ENCODE results near the gene RTP2.

Gene RTP2

GRCh38 chr3:187741403-187742350, 39.3 kb upstream of the RTP2 start:
- peak overlapping the region; percentile 65 for H3K4me3 ChIP-seq (ENCODE audit: control insufficient read depth, low read depth, low read length)
- no peak for DNase-seq (ENCODE audit: low read depth)
- TF ChIP-seq CTCF (IDR thresholded peaks at IDR 0.05; ENCODE audit: control insufficient read depth, insufficient read depth, low read depth, low read length, missing control alignments): peak; percentile 84

- peak overlapping the region; percentile 65 for H3K4me3 ChIP-seq (ENCODE audit: control insufficient read depth, low read depth, low read length)
- TF ChIP-seq CTCF (IDR thresholded peaks at IDR 0.05; ENCODE audit: control insufficient read depth, insufficient read depth, low read depth, low read length, missing control alignments): peak; percentile 86
- DNase-seq (ENCODE audit: low read depth): peak; percentile 96
These were observed 38.4 kb upstream of the RTP2 start for GRCh38 chr3:187740421-187741399.

- TF ChIP-seq CTCF (IDR thresholded peaks at IDR 0.05; ENCODE audit: control insufficient read depth, insufficient read depth, low read depth, low read length, missing control alignments): peak; percentile 79
These were observed 37.4 kb upstream of the RTP2 start for GRCh38 chr3:187739561-187740332.

GRCh38 chr3:187739094-187739560, 36.8 kb upstream of the RTP2 start:
- DNase-seq (ENCODE audit: low read depth): no peak

More at GRCh38 chr3:187739561-187740332, 37.4 kb upstream of the RTP2 start:
- peak overlapping the region; percentile 65 for H3K4me3 ChIP-seq (ENCODE audit: control insufficient read depth, low read depth, low read length)
- DNase-seq (ENCODE audit: low read depth): peak; percentile 63

GRCh38 chr3:187738331-187739093, 36.2 kb upstream of the RTP2 start:
- DNase-seq (ENCODE audit: low read depth): peak; percentile 72
- peak; percentile 83 for TF ChIP-seq CTCF (IDR thresholded peaks at IDR 0.05; ENCODE audit: control insufficient read depth, insufficient read depth, low read depth, low read length, missing control alignments)
- peak overlapping the region; percentile 65 for H3K4me3 ChIP-seq (ENCODE audit: control insufficient read depth, low read depth, low read length)

More at GRCh38 chr3:187739094-187739560, 36.8 kb upstream of the RTP2 start:
- peak; percentile 4 for TF ChIP-seq CTCF (IDR thresholded peaks at IDR 0.05; ENCODE audit: control insufficient read depth, insufficient read depth, low read depth, low read length, missing control alignments)
- peak overlapping the region; percentile 65 for H3K4me3 ChIP-seq (ENCODE audit: control insufficient read depth, low read depth, low read length)
